Stimulated activated CD8-positive, alpha-beta memory T cell treated with anti-CD3 and anti-CD28 coated beads, Interleukin-2, amount 100 ng/mL, for 48 hours (primary cell): ENCODE results near the gene HOXB8.

ENCODE experiments used
- DNase-seq, 2 donors: peaks; one replicate each; pipeline ENCODE4 v3.0.0-alpha.2; 2020; ENCODE audit warnings: low read depth in 2 of 2

Gene HOXB8

GRCh38 chr17:48637323-48638260 lies 22.5 kb upstream of the HOXB8 start:
- no peak for DNase-seq

GRCh38 chr17:48636177-48637018 lies 21.3 kb upstream of the HOXB8 start:
- DNase-seq, result peak; percentile 78 to 87

GRCh38 chr17:48634493-48635208 lies 19.6 kb upstream of the HOXB8 start:
- DNase-seq, result no peak

DNA sequence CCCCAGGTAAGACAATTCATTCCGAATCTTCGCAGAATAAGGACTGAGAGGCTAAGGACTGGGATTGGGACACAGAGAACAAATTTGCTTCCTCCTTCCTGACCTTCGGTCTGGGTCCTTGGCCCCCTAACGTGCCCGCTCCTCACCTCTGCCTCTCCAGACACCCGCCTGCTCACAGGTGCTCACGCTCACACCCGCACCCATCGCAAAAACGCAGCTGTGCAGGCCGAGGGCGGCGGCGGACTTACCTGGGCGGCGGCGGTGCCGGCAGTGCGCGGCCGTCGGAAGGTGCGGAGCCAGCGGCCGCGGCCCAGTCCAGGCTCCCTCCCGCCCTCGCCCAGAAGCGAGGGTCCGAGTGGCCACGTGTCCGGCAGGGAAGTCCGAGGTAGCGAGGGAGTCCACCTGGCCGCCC lies 18.2 kb upstream of the HOXB8 start:
- DNase-seq, result no peak

DNA sequence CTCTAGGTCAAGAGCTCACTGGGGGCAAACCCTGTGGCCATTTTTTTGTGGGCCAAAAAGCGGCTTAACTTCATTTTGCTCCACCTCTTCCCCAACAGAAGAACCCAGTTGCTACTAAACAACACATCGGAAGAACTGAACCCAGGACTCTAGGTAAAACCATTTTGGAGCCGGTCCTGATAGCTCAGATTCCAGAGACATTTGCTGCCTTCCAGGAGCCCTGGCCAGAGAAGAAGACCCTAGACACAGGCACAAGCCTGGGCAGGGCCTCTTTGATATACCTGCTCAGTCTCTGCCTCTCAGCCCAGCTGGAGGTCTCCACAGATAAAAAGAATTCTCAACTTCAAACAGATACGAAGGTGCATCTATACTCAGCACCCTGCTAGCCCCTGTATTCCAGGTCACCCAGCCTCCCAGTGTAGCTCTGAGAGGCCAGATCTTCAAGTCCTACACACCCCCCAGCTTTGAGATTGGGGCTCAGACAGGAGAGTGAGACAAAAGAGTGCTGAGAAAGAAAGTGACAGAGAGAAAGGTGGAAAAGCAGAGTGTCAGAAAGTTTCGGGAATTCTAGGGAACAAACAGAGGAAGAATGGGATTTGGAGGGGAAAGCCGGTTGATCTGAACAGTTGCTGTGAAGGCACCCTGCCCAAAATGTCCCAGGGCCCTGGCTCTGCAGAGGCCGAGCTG lies 17.6 kb upstream of the HOXB8 start:
- no peak for DNase-seq

DNA sequence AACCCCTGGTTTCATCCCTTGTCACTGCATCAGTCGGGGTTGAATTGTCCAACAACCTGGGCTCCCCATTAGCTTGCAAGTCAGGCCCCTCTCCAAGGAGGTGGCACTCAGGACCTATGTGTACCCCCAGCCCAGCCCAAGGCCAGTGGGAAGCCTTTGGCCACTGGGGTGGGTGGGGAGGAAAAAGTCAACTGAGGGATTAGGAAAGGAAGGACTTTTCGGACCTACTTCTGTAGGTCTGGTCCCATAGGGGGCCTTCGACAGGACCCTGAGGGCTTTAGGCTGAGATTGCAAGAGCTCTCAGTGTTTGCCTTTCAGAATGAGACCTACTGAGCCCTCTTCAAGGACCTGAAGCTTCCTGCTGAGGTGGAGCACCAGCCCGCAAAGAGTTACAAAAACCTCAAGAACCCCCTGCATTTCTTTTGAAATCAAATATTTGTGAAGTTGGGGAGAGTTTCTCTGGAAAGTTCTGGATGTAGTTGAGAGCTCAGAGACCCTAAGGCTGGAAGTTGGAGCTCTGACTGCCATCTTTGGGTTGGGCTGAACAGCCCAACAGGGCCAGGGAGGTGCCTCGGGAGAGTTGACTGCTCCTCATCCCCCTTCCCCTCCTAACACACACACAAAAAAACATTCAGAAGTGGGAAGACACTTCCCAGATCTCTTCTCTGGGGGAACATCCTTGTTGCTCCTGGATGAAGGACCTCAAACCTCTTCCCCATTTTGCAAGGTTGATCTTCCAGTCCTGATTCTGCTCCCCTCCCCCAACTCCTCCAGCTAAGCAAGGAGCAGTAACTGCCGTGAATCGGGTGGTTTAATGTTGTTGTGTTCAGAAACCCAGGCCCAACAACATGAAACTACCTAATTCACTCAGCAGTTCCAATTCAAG lies 16.8 kb upstream of the HOXB8 start:
- DNase-seq, result no peak

GRCh38 chr17:48630925-48631692 lies 16.0 kb upstream of the HOXB8 start:
- DNase-seq, result no peak

- DNase-seq, result no peak
Observed at GRCh38 chr17:48630009-48630924, 15.2 kb upstream of the HOXB8 start.

- no peak for DNase-seq
Observed at GRCh38 chr17:48629411-48629759, 14.3 kb upstream of the HOXB8 start.

DNA sequence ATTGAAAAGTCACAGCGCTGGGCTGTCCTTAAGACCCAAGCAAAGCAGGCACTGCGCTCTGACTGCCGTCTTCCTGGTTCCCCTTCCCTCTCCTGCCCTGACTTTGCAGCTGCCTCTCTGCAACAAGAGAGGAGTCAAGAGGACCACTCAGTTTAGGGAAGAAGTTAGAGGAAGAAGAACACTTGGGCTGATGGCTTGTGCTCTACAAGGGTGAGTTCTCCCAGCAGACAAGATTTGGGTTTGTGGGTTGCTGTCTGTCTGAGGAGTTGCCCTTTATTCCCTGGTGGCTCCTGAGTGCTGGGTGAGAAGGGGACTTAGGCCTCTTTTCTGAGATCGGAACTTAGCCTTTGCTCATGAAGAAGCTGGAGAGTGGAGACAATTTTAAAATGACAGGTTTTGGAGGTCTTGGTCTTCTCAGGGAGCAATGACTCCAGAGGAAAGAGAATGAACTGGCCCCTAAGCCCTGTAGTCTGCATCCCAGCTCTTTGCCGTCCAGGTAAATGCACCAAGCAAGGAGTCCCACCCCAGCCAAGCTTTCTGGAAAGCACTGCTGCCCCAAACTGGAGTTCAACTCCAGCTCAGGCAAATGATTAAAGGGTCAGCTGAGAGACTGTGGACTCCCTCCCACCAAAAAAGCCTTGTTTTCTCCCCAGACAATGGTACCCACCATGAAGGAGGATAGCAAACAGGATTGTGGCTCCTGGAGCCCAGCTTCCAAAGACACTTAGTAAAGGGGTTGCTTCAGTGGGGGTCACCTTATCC lies 13.7 kb upstream of the HOXB8 start:
- no peak for DNase-seq

- DNase-seq, result no peak
Observed at GRCh38 chr17:48627623-48628521, 12.8 kb upstream of the HOXB8 start.

GRCh38 chr17:48627118-48627597 lies 12.1 kb upstream of the HOXB8 start:
- DNase-seq, result no peak

GRCh38 chr17:48626245-48627117 lies 11.4 kb upstream of the HOXB8 start, which contains the start of gene HOXB9:
HOXB9 (minus strand) TSS chr17:48626358; CDS start chr17:48626269, 89 bp downstream.
- no peak for DNase-seq

DNA sequence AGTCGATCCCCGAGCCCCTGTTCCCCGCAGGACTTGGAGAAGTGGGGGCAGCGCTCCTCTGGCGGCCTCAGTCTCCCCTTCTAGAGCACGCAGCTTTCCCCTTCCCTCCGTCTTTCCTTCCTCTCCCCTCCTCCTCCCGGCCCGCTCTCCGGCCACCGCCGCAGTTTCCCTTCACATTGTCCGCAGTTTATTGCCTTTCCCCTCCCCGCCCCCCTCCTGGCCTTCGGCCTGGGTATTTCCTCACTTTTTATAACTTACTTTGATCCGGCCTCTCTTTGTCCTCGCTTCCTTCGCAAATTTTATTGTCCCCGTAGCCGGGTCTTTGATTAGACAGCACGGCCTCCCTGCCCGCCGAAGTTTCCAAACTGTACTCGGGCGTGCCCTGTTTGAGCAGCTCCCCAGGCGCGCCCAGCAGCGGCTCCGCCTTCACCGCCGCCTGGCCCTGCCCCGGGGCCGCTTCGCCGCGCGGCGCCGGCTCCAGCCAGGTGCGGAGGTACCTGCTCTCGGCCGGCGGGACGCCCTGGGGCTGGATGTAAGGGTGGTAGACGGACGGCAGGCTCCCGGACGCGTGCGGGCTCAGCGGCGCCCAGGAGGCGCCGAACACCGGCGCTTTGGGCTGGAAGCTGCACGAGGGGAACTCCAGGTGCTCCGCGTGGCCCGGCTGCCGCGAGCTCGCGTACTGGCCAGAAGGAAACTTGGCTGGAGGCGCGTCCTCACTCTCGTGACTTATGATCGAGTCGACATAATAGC lies 10.6 kb upstream of the HOXB8 start:
- no peak for DNase-seq
